Activated T-helper 1 cell treated with anti-CD3 and anti-CD28 coated beads, Interleukin-12 subunit alpha, Interleukin-12 subunit beta, Interleukin-2, Interleukin-4 antibody, amounts not matched to agents 30 ng/mL and 10 ng/mL and 1 ng/mL, durations not matched to agents 14 hours and 24 hours and 36 hours (primary cell): ENCODE data around the gene IGFN1. TPM values are rescaled to one million over a fixed set of nuclear protein-coding genes. Genes with fewer than 3 reads are reported as not detected.

Source experiments
- DNase-seq: peaks from one replicate; pipeline ENCODE4 v3.0.0; 2021; ENCODE audit warnings: low spot score
- H3K27ac Mint-ChIP-seq: one replicate; pipeline ENCODE4 v1.8.0; 2021; ENCODE audit warnings: mild to moderate bottlenecking, mixed read lengths
- H3K27me3 Mint-ChIP-seq: one replicate; pipeline ENCODE4 v1.8.0; 2022; ENCODE audit warnings: mild to moderate bottlenecking, moderate library complexity, mixed read lengths; ENCODE audit not compliant: insufficient read depth
- H3K36me3 Mint-ChIP-seq: one replicate; pipeline ENCODE4 v1.8.0; 2021; ENCODE audit warnings: low read depth, mixed read lengths
- H3K4me1 Mint-ChIP-seq: one replicate; pipeline ENCODE4 v1.8.0; 2021; ENCODE audit warnings: low read depth, mixed read lengths
- H3K4me3 Mint-ChIP-seq: one replicate; pipeline ENCODE4 v1.8.0; 2021; ENCODE audit warnings: mild to moderate bottlenecking, moderate library complexity, mixed read lengths
- H3K9me3 Mint-ChIP-seq: one replicate; pipeline ENCODE4 v1.8.0; 2021; ENCODE audit warnings: mixed read lengths
- intact Hi-C: fragments of 100-400 bp; cut with micrococcal nuclease; formaldehyde crosslinking; loops from one replicate; pipeline ENCODE4 v1.15.1; 2024
- total RNA-seq: library from RNA; stranded (reverse); gene quantifications from 2 replicates; pipeline ENCODE4 v1.2.3, GENCODE V29; 2022

The IGFN1 gene
- total RNA-seq, 1 donor from 2014 or later = not detected

DNA sequence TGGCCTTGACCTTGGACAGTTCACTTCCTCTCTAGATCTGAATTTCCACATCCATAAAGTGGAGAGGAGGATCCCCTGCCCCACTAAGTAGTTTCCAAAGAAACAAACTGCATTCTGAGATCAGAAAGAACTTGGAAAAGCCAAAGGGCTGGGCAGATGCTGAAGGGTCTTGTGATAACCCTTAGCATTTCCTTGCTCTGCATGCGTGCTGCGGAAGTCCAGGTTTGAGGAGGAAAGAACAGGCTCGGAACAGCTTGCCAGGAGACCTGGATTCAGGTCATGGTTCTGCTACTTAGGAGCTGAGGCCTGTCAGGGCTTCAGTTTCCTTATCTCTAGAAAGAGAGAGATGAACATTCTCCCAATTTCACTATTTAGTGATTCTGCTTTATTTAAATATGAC lies 27.2 kb downstream of the IGFN1 start:
- Mint-ChIP-seq H3K36me3 (no peaks in the 10 kb centered on the region), H3K4me3 (no peak overlapping the region), H3K27me3 (no peaks in the 10 kb centered on the region), H3K4me1 (no peaks in the 10 kb centered on the region), H3K27ac (no peak overlapping the region), H3K9me3 (no peaks in the 10 kb centered on the region)
- intact Hi-C loops = no loop called here
- DNase-seq = no peak

DNA sequence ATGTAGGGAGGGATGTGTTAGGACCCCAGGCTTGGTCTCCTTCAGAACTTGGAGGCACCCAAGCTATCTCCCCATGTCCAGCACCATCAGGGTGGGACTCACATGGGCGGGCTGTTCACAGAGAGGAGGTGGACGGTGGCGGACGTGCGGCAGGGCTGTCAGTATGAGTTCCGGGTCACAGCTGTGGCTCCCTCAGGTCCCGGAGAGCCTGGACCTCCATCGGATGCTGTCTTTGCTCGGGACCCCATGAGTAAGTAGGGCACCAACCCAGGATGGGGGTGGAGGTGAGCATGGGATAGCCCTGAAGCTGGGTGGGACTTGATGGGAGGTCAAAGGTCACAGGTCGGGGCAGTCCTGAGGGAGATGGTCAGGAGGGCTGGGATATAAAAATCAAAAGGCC lies 27.8 kb downstream of the IGFN1 start:
- H3K4me1 Mint-ChIP-seq = no peaks in the 10 kb centered on the region
- H3K9me3 Mint-ChIP-seq = no peaks in the 10 kb centered on the region
- no peak overlapping the region for H3K27ac Mint-ChIP-seq
- no peak overlapping the region for H3K4me3 Mint-ChIP-seq
- no peaks in the 10 kb centered on the region for H3K36me3 Mint-ChIP-seq
- no peak for DNase-seq
- intact Hi-C loops = no loop called here
- no peaks in the 10 kb centered on the region for H3K27me3 Mint-ChIP-seq

DNA sequence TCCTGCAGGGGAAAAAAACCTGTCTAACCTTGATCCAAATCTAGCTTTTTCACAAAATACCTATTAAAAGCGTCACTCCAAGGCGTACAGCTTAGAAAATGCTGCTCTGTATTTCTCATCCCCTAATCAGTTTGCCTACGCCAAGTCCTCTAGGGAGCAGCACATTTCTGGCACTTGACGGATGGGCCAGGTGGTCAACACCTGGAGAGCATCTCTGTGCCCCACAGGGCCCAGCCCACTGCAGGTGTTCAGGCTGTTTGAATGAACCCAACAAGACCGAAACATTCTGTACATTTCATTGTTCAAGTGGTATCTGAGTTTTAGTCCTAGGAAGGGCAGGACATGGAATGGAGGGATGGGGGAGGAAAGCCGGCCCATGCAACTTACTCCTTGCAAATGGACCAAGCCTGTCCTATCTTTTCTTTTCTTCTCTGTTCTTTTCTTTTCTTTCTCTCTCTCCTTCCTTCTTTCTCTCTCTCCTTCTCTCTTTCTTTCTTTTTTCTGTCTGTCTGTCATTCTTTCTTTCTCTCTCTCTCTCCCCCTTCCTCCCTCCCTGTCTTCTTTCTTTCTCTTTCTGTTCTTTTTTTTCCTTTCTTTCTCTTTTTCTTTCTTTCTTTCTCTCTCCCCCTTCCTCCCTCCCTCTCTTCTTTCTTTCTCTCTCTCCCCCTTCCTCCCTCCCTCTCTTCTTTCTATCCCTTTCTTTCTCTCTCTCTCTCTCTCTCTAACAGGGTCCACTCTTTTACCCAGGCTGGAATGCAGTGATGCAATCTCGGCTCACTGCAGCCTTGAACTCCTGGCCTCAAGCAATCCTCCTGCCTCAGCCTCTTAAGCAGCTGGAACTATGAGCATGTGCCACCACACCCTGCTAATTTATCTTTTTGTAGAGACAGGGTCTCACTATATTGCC lies 29.1 kb downstream of the IGFN1 start:
- Mint-ChIP-seq H3K36me3 (no peaks in the 10 kb centered on the region), H3K9me3 (no peaks in the 10 kb centered on the region), H3K27me3 (no peaks in the 10 kb centered on the region), H3K4me1 (no peaks in the 10 kb centered on the region), H3K4me3 (no peak overlapping the region), H3K27ac (no peak overlapping the region)
- DNase-seq = no peak
- intact Hi-C loops = no loop called here

DNA sequence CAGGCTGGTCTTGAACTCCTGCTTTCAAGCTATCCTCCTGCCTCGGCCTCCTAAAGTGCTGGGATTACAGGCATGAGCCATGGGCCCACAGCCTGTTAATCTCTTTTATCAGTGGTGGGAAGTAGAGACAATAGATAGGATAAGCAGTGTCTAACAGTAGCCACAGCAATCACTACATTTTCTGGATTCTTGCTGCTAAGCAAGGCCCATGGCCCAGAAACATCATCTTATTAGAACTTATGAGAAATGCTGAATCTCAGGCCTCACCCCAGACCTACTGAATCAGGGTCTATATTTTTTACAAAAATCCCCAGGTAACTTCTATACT lies 29.7 kb downstream of the IGFN1 start:
- no peaks in the 10 kb centered on the region for H3K9me3 Mint-ChIP-seq
- no peak for DNase-seq
- no peaks in the 10 kb centered on the region for H3K36me3 Mint-ChIP-seq
- intact Hi-C loops = no loop called here
- H3K4me3 Mint-ChIP-seq = no peak overlapping the region
- no peaks in the 10 kb centered on the region for H3K27me3 Mint-ChIP-seq
- no peak overlapping the region for H3K27ac Mint-ChIP-seq
- H3K4me1 Mint-ChIP-seq = no peaks in the 10 kb centered on the region

DNA sequence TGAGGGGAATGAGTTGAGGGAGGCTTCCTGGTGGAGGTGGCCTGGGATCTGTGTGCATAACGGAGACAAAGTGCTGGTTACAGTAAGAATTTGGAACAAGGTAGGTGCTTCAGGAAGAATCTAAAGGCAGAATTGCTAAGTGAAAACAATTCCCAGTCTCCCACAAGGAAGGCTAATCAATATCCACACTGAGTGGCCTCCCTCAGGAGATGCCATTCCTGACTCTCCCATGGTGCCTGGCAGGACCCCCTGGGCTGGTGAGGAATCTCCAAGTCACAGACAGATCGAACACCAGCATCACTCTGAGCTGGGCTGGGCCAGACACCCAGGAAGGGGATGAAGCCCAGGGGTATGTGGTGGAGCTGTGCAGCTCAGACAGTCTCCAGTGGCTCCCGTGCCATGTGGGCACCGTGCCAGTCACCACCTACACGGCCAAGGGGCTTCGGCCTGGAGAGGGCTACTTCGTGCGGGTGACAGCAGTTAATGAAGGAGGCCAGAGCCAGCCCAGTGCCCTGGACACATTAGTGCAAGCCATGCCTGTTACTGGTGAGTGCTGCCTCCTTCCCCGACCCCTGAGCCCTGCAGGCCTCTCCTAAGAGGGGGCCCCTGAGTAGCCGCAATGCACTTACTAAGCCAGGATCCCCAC lies 30.7 kb downstream of the IGFN1 start:
- H3K4me3 Mint-ChIP-seq = no peak overlapping the region
- intact Hi-C loops = no loop called here

DNA sequence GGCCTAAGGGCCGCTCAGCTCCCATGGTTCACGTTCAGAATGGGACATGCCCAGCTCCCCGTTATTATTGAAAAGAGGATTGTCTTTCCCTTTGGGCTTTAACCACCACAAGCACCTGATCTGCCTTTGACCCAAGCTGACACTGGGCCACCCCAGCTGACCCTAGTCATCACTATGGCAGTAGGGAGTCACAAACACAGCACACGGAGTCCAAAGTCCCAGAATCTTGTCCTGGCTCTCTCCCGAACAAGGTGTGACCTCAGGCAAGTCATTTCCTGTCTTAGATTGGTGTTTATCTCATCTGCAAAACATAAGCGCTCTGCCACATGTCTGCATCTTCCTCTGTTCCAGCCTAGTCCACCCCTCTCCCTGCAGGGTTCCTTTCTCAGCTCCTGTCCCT lies 31.5 kb downstream of the IGFN1 start:
- no peaks in the 10 kb centered on the region for H3K27me3 Mint-ChIP-seq
- no peak overlapping the region for H3K27ac Mint-ChIP-seq
- no peaks in the 10 kb centered on the region for H3K36me3 Mint-ChIP-seq
- no peak overlapping the region for H3K4me3 Mint-ChIP-seq
- DNase-seq = no peak
- no peaks in the 10 kb centered on the region for H3K4me1 Mint-ChIP-seq
- no peaks in the 10 kb centered on the region for H3K9me3 Mint-ChIP-seq
- intact Hi-C loops = loop anchor here (2.0 kb wide), 1 partner anchor 51 kb away; no protein-coding TSS in a partner anchor

More for the DNA sequence above, 30.7 kb downstream of the IGFN1 start:
- Mint-ChIP-seq H3K27ac (no peak overlapping the region), H3K36me3 (no peaks in the 10 kb centered on the region), H3K27me3 (no peaks in the 10 kb centered on the region), H3K4me1 (no peaks in the 10 kb centered on the region), H3K9me3 (no peaks in the 10 kb centered on the region)
- DNase-seq = no peak

DNA sequence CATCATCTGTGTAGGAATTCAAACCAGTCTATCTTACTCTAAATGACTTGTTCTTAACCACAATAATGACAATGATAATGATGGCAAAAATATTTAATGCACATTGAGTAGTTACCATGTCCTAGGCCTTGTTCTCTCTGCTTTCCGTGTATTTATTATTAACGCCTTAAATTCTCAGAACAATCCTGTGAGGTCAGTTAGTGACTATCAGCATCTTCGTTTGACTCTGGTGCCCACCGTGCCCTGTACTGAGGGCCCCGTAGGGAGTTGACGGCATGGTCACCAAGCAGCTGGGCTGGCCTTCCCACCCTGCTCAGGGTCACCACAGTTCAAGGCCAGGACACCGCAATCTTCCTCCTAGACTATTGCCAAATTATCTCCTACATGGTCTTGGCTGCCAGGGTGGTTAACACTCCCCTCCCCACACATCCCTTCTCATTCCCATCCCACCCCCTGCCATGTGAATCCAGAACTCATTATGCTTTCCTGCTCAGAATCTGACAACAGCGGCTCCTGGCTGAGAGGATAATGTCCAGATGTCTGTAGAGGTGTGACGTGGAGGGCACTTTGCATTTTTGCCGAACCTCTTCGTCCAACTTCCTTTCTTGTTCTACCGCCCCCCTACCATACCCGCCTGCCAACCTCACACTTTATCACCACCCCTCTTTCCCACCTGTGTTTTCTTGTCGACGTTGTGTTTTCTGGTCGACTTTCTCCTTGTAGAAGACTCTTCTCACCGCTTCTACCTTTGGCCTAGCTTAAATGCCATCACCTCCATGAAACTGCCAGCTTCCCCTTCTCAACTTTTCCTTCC lies 33.4 kb downstream of the IGFN1 start:
- Mint-ChIP-seq H3K9me3 (no peaks in the 10 kb centered on the region), H3K4me3 (no peak overlapping the region), H3K4me1 (no peaks in the 10 kb centered on the region), H3K27me3 (peaks cover 3% of the 10 kb centered on the region), H3K27ac (no peak overlapping the region), H3K36me3 (no peaks in the 10 kb centered on the region)
- no peak for DNase-seq
- intact Hi-C loops = loop anchor here (1.0 to 2.0 kb wide), 2 partner anchors 53 to 75 kb away; no protein-coding TSS in a partner anchor

DNA sequence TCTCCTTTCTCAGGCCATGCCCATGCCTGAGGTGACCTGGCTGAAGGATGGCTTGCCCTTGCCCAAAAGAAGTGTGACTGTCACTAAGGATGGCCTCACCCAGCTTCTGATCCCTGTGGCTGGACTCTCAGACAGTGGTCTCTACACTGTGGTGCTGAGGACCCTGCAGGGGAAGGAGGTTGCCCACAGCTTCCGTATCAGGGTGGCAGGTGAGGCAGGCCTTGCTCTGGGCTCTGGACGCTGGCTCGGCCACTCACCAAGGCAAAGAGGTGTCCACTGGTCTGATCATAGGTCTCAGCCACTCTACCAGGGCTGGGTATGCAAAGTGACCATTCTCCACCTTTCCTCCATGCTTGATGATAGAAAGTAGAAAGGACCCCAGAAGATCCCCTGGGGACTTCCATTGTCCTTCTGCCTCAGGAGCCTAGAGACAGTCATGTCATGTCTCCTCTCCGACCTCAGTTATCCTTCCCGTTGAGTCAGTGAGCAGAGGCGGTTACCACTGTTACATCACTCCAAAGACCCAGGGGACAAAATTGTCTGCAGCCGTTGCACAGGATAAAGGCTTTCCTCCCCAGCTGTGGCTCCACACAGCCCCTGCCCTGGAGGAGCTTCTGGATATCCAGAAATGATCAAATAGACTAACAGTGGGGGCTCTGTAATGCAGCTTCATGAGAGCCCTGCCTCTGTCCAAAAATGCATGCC lies 34.2 kb downstream of the IGFN1 start:
- Mint-ChIP-seq H3K36me3 (no peaks in the 10 kb centered on the region), H3K27ac (no peak overlapping the region), H3K27me3 (peaks cover 3% of the 10 kb centered on the region), H3K4me3 (no peak overlapping the region), H3K4me1 (no peaks in the 10 kb centered on the region), H3K9me3 (no peaks in the 10 kb centered on the region)
- no peak for DNase-seq
- intact Hi-C loops = no loop called here

DNA sequence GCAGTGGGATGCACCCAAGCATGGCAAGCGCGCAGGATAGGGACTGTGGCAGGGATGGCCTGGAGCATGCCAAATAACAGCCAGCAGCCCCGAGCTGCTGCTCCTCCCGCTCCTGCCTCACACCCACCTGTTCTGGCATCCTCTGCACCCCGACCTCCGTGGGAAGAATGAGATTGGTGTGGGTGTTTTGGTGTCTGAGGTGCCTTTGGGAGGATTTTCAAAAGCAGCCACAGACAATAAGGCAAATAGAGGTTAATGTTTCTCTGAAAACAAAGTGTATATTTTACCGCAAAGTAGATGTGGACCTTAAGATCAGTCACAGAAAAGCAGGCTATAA lies 35.5 kb downstream of the IGFN1 start:
- Mint-ChIP-seq H3K4me3 (no peak overlapping the region), H3K27me3 (peaks cover 3% of the 10 kb centered on the region), H3K36me3 (no peaks in the 10 kb centered on the region), H3K4me1 (no peaks in the 10 kb centered on the region), H3K9me3 (no peaks in the 10 kb centered on the region), H3K27ac (no peak overlapping the region)
- intact Hi-C loops = no loop called here
- no peak for DNase-seq

DNA sequence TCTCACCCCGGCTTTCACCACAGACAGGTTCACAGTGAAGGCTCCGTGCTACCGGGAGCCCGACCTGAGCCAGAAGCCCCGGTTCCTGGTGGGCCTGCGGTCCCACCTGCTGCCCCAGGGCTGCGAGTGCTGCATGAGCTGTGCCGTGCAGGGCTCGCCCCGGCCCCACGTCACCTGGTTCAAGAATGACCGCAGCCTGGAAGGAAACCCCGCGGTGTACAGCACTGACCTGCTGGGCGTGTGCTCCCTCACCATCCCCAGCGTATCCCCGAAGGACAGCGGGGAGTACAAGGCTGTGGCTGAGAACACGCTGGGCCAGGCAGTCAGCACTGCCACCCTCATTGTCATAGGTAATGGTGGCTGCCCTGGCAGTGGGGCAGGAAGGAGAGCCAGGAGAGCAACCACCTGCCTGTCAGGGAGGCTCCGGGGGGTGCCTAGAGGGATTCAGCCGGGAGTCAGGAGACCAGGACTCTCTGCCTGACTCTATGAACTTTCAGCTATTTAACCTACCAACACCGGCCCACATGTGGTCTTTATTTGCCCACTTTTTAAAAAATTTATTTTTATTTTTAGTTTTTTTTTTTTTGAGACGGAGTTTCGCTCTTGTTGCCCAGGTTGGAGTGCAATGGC lies 36.4 kb downstream of the IGFN1 start:
- H3K4me3 Mint-ChIP-seq = no peak overlapping the region
- intact Hi-C loops = no loop called here
- peaks cover 9% of the 10 kb centered on the region for H3K27me3 Mint-ChIP-seq
- H3K36me3 Mint-ChIP-seq = no peaks in the 10 kb centered on the region
- no peak for DNase-seq
- H3K4me1 Mint-ChIP-seq = no peaks in the 10 kb centered on the region
- H3K27ac Mint-ChIP-seq = no peak overlapping the region
- no peaks in the 10 kb centered on the region for H3K9me3 Mint-ChIP-seq

DNA sequence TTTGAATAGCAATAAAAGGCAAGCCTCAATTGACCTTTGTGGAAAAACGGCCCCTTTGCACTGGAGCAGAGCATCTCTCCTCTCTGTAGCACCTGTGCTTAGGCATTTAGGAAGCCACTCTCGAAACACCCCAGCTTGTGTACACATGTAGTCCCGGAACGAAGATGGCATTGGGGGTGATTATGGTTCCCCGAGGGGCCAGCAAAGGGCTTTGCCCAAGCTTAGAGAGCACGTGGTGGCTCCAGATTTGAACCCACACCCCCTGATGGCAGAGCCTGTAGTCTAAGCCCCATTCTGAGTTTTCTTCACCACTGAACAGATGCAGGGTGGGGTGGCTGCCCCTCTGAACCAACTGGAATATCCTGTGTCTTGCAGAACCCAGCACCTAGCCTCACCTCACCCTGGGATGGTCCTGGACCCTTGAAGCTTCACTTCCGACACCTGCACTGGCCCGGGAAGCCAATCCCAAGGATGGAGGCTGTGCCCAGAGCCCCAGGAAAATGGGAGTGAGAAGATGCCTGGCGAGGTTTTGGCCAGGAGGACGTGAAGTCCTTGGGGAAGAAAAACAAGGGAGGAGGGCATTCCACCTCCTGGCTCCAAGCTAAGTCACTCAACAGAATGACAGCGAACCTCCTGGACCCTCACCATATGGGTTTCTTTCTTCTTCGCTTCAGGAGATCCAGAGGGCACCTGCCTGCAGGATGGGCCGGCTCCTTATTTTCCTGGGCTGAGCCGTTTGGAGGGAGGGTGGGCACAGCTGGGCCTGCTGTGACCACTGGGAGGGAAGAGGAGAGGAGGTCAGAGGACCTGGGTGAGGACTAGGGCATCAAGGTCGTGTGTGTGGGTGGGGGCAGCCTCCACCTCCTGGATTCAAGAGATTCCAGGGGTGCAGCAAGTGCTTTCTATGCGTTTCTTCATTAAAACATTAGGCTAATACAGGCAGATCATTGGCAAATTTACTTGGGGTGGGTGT lies 37.7 kb downstream of the IGFN1 start:
- H3K4me3 Mint-ChIP-seq = no peak overlapping the region
- no peaks in the 10 kb centered on the region for H3K36me3 Mint-ChIP-seq
- H3K27ac Mint-ChIP-seq = no peak overlapping the region
- DNase-seq = no peak
- H3K27me3 Mint-ChIP-seq = peaks cover 15% of the 10 kb centered on the region
- intact Hi-C loops = no loop called here
- no peaks in the 10 kb centered on the region for H3K4me1 Mint-ChIP-seq
- H3K9me3 Mint-ChIP-seq = peaks cover 5% of the 10 kb centered on the region
